B cell (primary cell): ENCODE data around the gene ZFP69. TPM values are rescaled to one million over a fixed set of nuclear protein-coding genes. Genes with fewer than 3 reads are reported as not detected.

Experiments
- ATAC-seq: fragments of 200-7000 bp; cut with Tn5 transposase; one replicate; pipeline ENCODE4 v1.10.0; 2021; ENCODE audit warnings: low read depth, mild to moderate bottlenecking, moderate number of reproducible peaks, moderate library complexity
- CTCF ChIA-PET: fragments of 350-600 bp; sonication (Branson Sonifier 250); formaldehyde crosslinking; loops from one replicate; lab custom pipeline; 2021; ENCODE audit warnings: antibody characterized with exemption, inconsistent platforms; lab: Charles Lee
- POLR2A ChIA-PET: fragments of 350-600 bp; sonication (Branson Sonifier 250); formaldehyde crosslinking; loops from one replicate; lab custom pipeline; 2021; ENCODE audit warnings: antibody characterized with exemption; lab: Charles Lee
- DNase-seq: peaks from one replicate; pipeline ENCODE4 v3.0.0; 2013
- H2AFZ ChIP-seq: 2 replicates; pipeline ENCODE4 v1.6.1; 2012; ENCODE audit warnings: mild to moderate bottlenecking, low read depth, low read length; ENCODE audit not compliant: insufficient read depth, poor library complexity, severe bottlenecking
- H3K27ac ChIP-seq, 2 donors: 1 replicate in 1 of 2; 2 replicates in 1 of 2; pipeline ENCODE4 v1.5.1; 2012 to 2013; ENCODE audit warnings: low read length in 2 of 2, mild to moderate bottlenecking in 2 of 2, moderate library complexity in 1 of 2
- H3K27me3 ChIP-seq, 4 experiments: fragments of 200-600 bp in 1 of 4; sonication (generic) in 1 of 4; replicated peaks in 1 of 4; 1 replicate in 2 of 4; 2 replicates in 2 of 4; pipeline versions ENCODE4 v1.6.1 to v1.7.0; 2013 to 2016; ENCODE audit warnings: low read length in 3 of 4, mild to moderate bottlenecking in 2 of 4, mixed read lengths in 1 of 4, moderate library complexity in 1 of 4; ENCODE audit not compliant: insufficient read depth in 4 of 4, control insufficient read depth in 3 of 4; ENCODE audit errors: control extremely low read depth in 1 of 4
- H3K36me3 ChIP-seq, 2 experiments: replicated peaks in 1 of 2; 1 replicate in 1 of 2; 2 replicates in 1 of 2; pipeline versions ENCODE4 v1.6.1 to v1.7.1; 2013; ENCODE audit warnings: low read length in 1 of 2; ENCODE audit not compliant: insufficient read depth in 2 of 2, control insufficient read depth in 1 of 2; ENCODE audit errors: control extremely low read depth in 1 of 2, extremely low read depth in 1 of 2
- H3K4me1 ChIP-seq, 2 donors: fragments of 200-600 bp in 1 of 2; sonication (generic) in 1 of 2; 1 replicate in 1 of 2; 2 replicates in 1 of 2; pipeline versions ENCODE4 v1.5.1 to v1.6.1; 2013 to 2017; ENCODE audit warnings: low read length in 2 of 2; ENCODE audit not compliant: control insufficient read depth in 2 of 2, insufficient read depth in 2 of 2
- H3K4me2 ChIP-seq: replicated peaks from 2 replicates; pipeline ENCODE3; 2012; ENCODE audit warnings: mild to moderate bottlenecking, low read depth, low read length; ENCODE audit not compliant: poor library complexity, severe bottlenecking
- H3K4me3 ChIP-seq, 5 experiments: fragments of 200-600 bp in 1 of 5; sonication (generic) in 1 of 5; 1 replicate in 3 of 5; 2 replicates in 2 of 5; pipeline versions ENCODE4 v1.5.1 to v1.7.0; 2011 to 2016; ENCODE audit warnings: low read length in 4 of 5, mild to moderate bottlenecking in 4 of 5, low read depth in 2 of 5, control low read depth in 1 of 5, moderate library complexity in 1 of 5; ENCODE audit not compliant: insufficient read depth in 1 of 5; ENCODE audit errors: control extremely low read depth in 1 of 5, extremely low read depth in 1 of 5
- H3K79me2 ChIP-seq: fragments of 200-600 bp; sonication (generic); one replicate; pipeline ENCODE4 v1.6.0; 2016; ENCODE audit warnings: low read length; ENCODE audit not compliant: control insufficient read depth, insufficient read depth
- H3K9ac ChIP-seq: fragments of 200-600 bp; sonication (generic); 2 replicates; pipeline ENCODE4 v1.6.1; 2017; ENCODE audit warnings: mild to moderate bottlenecking, low read length, moderate library complexity
- H3K9me3 ChIP-seq, 3 donors: one replicate each; pipeline versions ENCODE4 v1.6.1 to v1.7.1; 2013; ENCODE audit warnings: low read length in 2 of 3; ENCODE audit not compliant: control insufficient read depth in 2 of 3, insufficient read depth in 1 of 3; ENCODE audit errors: control extremely low read depth in 1 of 3
- H4K20me1 ChIP-seq: 2 replicates; pipeline ENCODE4 v1.6.0; 2012; ENCODE audit warnings: mild to moderate bottlenecking, low read length; ENCODE audit not compliant: insufficient read depth, control insufficient read depth, poor library complexity, severe bottlenecking
- H3K27ac Mint-ChIP-seq: one replicate; pipeline ENCODE4 v1.8.0; 2021; ENCODE audit warnings: mixed read lengths
- H3K27me3 Mint-ChIP-seq: one replicate; pipeline ENCODE4 v1.8.0; 2021; ENCODE audit warnings: mixed read lengths
- H3K4me1 Mint-ChIP-seq: one replicate; pipeline ENCODE4 v1.8.0; 2021; ENCODE audit warnings: mixed read lengths
- H3K4me3 Mint-ChIP-seq: one replicate; pipeline ENCODE4 v1.8.0; 2021; ENCODE audit warnings: mixed read lengths
- H3K9me3 Mint-ChIP-seq: one replicate; pipeline ENCODE4 v1.8.0; 2022; ENCODE audit warnings: mixed read lengths; ENCODE audit not compliant: insufficient read depth
- EZH2 ChIP-seq: IDR thresholded peaks from 2 replicates; pipeline ENCODE4 v1.6.1; 2012; ENCODE audit warnings: borderline replicate concordance, low read depth, mild to moderate bottlenecking, moderate library complexity, low read length; ENCODE audit not compliant: insufficient read depth, poor library complexity, severe bottlenecking
- WGBS: methylation state at CpG from one replicate; pipeline ENCODE4 v1.1.5; 2013; ENCODE audit warnings: missing lambda C conversion rate; ENCODE audit not compliant: insufficient coverage; 5-methylcytosine and 5-hydroxymethylcytosine counted together
- intact Hi-C: fragments of 100-400 bp; cut with micrococcal nuclease; formaldehyde crosslinking; loops from one replicate; pipeline ENCODE4 v1.10.0; 2022
- polyA plus RNA-seq: library from polyadenylated mRNA; depleted of rRNA; stranded (reverse); fragments of >200 nt; gene quantifications from 2 replicates; pipeline ENCODE4 v1.2.3, GENCODE V29; 2012
- total RNA-seq, 2 donors: library from RNA; stranded (reverse); fragments of 120-200 nt in 1 of 2; gene quantifications; 1 replicate in 1 of 2; 2 replicates in 1 of 2; pipeline versions ENCODE4 v1.2.3 to v1.2.4, GENCODE V29; 2013 to 2022
- TF ChIP-seq, protein P1 (sequence below): fragments of 200-600 bp; IDR thresholded peaks from one replicate; pipeline ENCODE4 v1.8.0; 2022; ENCODE audit warnings: antibody characterized with exemption, mild to moderate bottlenecking

The ZFP69 gene
- total and polyA plus RNA-seq, 2 donors (not counting 1 experiment from before 2014, with no cell fraction given): 2.9 to 7.5 TPM

DNA sequence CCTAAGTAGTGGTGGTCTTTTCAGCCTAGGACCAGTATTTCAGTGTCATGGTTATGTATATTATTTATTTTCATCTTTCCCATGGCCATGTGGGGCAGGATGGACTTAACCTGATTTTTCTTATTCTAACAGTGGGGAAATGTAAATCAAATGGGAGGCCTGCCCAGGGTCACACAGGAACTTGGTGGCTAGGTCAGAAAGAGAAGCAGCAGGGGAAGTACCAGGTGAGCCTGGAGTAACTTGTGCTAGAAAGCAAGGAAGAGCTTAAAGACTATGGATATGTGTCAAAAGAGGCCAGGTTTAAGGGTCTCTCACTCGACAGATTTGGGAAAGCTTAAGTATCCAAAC, 25.9 kb upstream of the ZFP69 start:
- no peak for DNase-seq
- H3K4me3 Mint-ChIP-seq: peak overlapping the region; percentile 96
- H3K27ac ChIP-seq: no peak overlapping the region
- peak overlapping the region; percentile 92 for H2AFZ ChIP-seq
- peaks cover 12% of the 10 kb centered on the region for H3K9me3 Mint-ChIP-seq
- peak overlapping the region in 2 of 5 experiments; percentile 76 to 79 for H3K4me3 ChIP-seq
- POLR2A ChIA-PET: interaction anchor here (0.7 to 1.7 kb wide), 3 partner anchors 56 to 1236 kb away, joined by 3 to 8 read pairs (median 7); no protein-coding TSS in a partner anchor
- peak overlapping the region; percentile 93 for H3K27ac Mint-ChIP-seq
- WGBS: no CpG with 5 or more reads among the region's 1 CpG
- H3K27me3 ChIP-seq: no peaks in the 10 kb centered on the region
- H3K9ac ChIP-seq: peak overlapping the region; percentile 77
- intact Hi-C loops: loop anchor here (2.0 to 5.0 kb wide), 2 partner anchors 26 to 79 kb away; partner anchors contain the start of genes SMAP2 and ZFP69
- TF ChIP-seq, protein P1, sequence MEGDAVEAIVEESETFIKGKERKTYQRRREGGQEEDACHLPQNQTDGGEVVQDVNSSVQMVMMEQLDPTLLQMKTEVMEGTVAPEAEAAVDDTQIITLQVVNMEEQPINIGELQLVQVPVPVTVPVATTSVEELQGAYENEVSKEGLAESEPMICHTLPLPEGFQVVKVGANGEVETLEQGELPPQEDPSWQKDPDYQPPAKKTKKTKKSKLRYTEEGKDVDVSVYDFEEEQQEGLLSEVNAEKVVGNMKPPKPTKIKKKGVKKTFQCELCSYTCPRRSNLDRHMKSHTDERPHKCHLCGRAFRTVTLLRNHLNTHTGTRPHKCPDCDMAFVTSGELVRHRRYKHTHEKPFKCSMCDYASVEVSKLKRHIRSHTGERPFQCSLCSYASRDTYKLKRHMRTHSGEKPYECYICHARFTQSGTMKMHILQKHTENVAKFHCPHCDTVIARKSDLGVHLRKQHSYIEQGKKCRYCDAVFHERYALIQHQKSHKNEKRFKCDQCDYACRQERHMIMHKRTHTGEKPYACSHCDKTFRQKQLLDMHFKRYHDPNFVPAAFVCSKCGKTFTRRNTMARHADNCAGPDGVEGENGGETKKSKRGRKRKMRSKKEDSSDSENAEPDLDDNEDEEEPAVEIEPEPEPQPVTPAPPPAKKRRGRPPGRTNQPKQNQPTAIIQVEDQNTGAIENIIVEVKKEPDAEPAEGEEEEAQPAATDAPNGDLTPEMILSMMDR: no peak
- TF ChIP-seq EZH2: no peak
- H3K36me3 ChIP-seq: peaks cover 3 to 4% of the 10 kb centered on the region in 2 experiments
- no peaks in the 10 kb centered on the region for H4K20me1 ChIP-seq
- no peak for ATAC-seq
- H3K4me2 ChIP-seq: peak overlapping the region; percentile 80
- CTCF ChIA-PET: interaction anchor here (0.6 to 2.9 kb wide), 6 partner anchors 9 to 448 kb away, joined by 3 to 16 read pairs (median 3); partner anchors contain the start of gene ZNF684
- peaks cover 14 to 17% of the 10 kb centered on the region in 2 donors for H3K4me1 ChIP-seq
- H3K4me1 Mint-ChIP-seq: peaks cover 27% of the 10 kb centered on the region
- H3K9me3 ChIP-seq: peaks cover 11 to 33% (median 26%) of the 10 kb centered on the region in 3 donors
- H3K27me3 Mint-ChIP-seq: no peaks in the 10 kb centered on the region
- H3K79me2 ChIP-seq: no peaks in the 10 kb centered on the region

DNA sequence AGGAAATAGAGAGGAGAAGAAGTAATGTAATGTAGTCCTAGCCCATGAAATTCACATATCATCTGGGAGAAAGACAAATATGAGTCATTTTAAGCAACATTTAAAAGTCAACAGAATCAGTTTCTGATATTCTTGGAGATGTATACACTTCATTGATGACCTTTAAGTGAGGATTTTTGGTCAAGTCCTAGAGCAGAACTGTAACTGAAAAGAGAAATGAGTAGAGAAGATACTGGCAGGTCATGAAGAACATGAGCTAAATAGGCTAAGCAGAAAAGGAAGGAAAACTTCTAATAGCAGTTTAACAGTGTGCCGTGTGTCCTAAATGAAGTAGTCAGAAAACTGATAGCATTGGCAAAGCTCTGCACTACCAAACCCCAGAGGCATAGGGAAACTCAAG, 22.2 kb upstream of the ZFP69 start:
- ATAC-seq (no peak), DNase-seq (no peak)
- H3K4me3 Mint-ChIP-seq: no peak overlapping the region
- H2AFZ ChIP-seq: no peak overlapping the region
- no CpG with 5 or more reads among the region's 1 CpG for WGBS
- H3K36me3 ChIP-seq: peaks cover 13 to 19% of the 10 kb centered on the region in 2 experiments
- H3K4me1 Mint-ChIP-seq: peaks cover 19% of the 10 kb centered on the region
- peaks cover 11 to 12% of the 10 kb centered on the region in 2 donors for H3K4me1 ChIP-seq
- H4K20me1 ChIP-seq: no peaks in the 10 kb centered on the region
- no peak overlapping the region for H3K9ac ChIP-seq
- peaks cover 35% of the 10 kb centered on the region for H3K9me3 Mint-ChIP-seq
- no peaks in the 10 kb centered on the region for H3K79me2 ChIP-seq
- intact Hi-C loops: loop anchor here (5.0 kb wide), 1 partner anchor 83 kb away; the partner anchor contains the start of gene SMAP2
- ChIA-PET POLR2A (no interaction called here), CTCF (interaction anchor here (0.6 to 0.7 kb wide), 3 partner anchors 18 to 413 kb away, joined by 3 to 4 read pairs (median 4); no protein-coding TSS in a partner anchor)
- no peaks in the 10 kb centered on the region for H3K27me3 Mint-ChIP-seq
- no peak overlapping the region for H3K4me2 ChIP-seq
- H3K9me3 ChIP-seq: peaks cover 17 to 58% (median 43%) of the 10 kb centered on the region in 3 donors
- H3K27me3 ChIP-seq: no peaks in the 10 kb centered on the region
- TF ChIP-seq EZH2: no peak
- TF ChIP-seq, protein P1: no peak
- H3K27ac ChIP-seq: no peak overlapping the region
- no peak overlapping the region for H3K4me3 ChIP-seq
- H3K27ac Mint-ChIP-seq: no peak overlapping the region
